ENCODE results near the gene GPR3. TPM values are rescaled to one million over a fixed set of nuclear protein-coding genes. Genes with fewer than 3 reads are reported as not detected.

Gene GPR3
- total RNA-seq, 1 donor from 2014 or later = 0.86 TPM

DNA sequence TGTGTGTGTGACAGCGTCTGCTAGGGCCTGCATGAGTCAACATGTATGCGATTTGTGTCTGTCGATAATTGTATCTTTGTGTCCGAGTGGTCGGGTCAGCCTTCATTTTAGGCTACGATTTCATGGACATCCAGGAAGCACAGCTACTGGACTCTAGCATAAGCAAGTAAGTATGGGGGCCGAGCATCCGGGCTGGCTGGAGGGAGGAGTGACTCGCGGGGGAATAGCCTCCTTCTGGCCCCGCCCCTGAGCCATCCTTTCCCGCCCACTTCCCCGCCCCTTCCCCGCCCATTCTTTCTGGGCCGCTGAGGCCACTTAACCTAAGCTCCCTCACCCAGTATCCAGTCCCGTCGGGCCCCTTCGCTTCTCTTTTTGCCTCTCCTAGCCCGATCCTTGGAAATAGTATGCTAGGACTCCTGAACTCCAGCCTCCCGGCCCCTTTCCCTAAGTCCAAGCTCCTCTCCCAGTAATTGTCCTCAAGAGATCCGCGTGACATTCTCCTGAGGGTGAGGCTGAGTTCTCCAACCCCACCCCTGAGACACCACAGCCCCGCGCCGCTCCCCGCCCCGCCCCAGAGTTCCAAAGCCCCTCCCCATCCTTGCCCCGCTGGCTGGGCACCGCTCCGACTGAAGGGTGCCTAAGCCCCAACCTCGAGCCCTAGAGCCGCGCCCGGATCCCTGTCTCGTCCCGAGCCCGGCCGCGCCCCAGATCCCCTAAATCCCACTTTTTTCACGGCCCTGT, 26.9 kb upstream of the GPR3 start:
- H3K27me3 ChIP-seq (ENCODE audit: insufficient read depth, low read length) = no peaks in the 10 kb centered on the region
- H3K36me3 Mint-ChIP-seq (ENCODE audit: low read depth, unreplicated experiment) = peaks cover 16% of the 10 kb centered on the region
- H3K27ac ChIP-seq (ENCODE audit: low read depth, low read length) = peak overlapping the region; percentile 86
- FAIRE-seq (no peak), DNase-seq (ENCODE audit: low read depth) (peak; percentile 75)
- H3K4me1 ChIP-seq (ENCODE audit: insufficient read depth, low read length) = peaks cover 15% of the 10 kb centered on the region
- H3K4me2 ChIP-seq (ENCODE audit: low read length) = peak overlapping the region; percentile 98
- TF ChIP-seq, protein P1, sequence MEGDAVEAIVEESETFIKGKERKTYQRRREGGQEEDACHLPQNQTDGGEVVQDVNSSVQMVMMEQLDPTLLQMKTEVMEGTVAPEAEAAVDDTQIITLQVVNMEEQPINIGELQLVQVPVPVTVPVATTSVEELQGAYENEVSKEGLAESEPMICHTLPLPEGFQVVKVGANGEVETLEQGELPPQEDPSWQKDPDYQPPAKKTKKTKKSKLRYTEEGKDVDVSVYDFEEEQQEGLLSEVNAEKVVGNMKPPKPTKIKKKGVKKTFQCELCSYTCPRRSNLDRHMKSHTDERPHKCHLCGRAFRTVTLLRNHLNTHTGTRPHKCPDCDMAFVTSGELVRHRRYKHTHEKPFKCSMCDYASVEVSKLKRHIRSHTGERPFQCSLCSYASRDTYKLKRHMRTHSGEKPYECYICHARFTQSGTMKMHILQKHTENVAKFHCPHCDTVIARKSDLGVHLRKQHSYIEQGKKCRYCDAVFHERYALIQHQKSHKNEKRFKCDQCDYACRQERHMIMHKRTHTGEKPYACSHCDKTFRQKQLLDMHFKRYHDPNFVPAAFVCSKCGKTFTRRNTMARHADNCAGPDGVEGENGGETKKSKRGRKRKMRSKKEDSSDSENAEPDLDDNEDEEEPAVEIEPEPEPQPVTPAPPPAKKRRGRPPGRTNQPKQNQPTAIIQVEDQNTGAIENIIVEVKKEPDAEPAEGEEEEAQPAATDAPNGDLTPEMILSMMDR (IDR thresholded peaks at IDR 0.05; ENCODE audit: insufficient read depth, low read depth, low read length) = no peak
- no peak for TF ChIP-seq EZH2 (IDR thresholded peaks at IDR 0.05; ENCODE audit: insufficient read depth, low read length)
- H3K9me3 Mint-ChIP-seq (ENCODE audit: unreplicated experiment) = no peaks in the 10 kb centered on the region
- H3K36me3 ChIP-seq (ENCODE audit: insufficient read depth, low read length) = no peaks in the 10 kb centered on the region
- no peaks in the 10 kb centered on the region for H3K79me2 ChIP-seq (ENCODE audit: insufficient read depth, low read length)
- H3K27me3 Mint-ChIP-seq (ENCODE audit: low read depth, unreplicated experiment) = peaks cover 10% of the 10 kb centered on the region
- no peaks in the 10 kb centered on the region for H4K20me1 ChIP-seq (ENCODE audit: insufficient read depth, low read length)
- H3K4me3 ChIP-seq (ENCODE audit: insufficient read depth, low read depth, low read length) = peak overlapping the region; percentile 70
- H3K27ac Mint-ChIP-seq (ENCODE audit: unreplicated experiment) = peak overlapping the region; percentile 98
- no peaks in the 10 kb centered on the region for H3K9me3 ChIP-seq (ENCODE audit: insufficient read depth, low read depth, low read length)
- peak overlapping the region; percentile 81 for H3K9ac ChIP-seq (ENCODE audit: low read length)
- H3K4me1 Mint-ChIP-seq (ENCODE audit: low read depth, unreplicated experiment) = peaks cover 2% of the 10 kb centered on the region
- peak overlapping the region; percentile 95 for H3K4me3 Mint-ChIP-seq (ENCODE audit: unreplicated experiment)
- H2AFZ ChIP-seq (ENCODE audit: low read depth, low read length) = peak overlapping the region; percentile 93

DNA sequence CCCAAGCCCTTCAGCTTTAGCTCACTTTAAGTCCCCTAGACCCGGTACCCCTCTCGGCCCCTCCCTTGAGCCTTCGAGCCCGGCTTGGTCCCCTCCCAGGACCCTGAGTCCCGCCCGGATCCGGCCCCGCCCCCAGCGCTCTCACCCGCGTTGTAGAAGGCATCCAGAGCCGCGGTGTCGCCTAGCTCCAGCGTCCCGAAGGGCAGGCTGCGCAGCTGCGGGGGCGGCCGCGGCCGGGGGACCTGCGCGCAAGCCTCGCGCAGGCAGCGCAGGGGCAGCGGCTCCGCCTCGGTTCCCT, 26.4 kb upstream of the GPR3 start:
- Mint-ChIP-seq H3K27ac (ENCODE audit: unreplicated experiment) (peak overlapping the region; percentile 98), H3K27me3 (ENCODE audit: low read depth, unreplicated experiment) (peaks cover 12% of the 10 kb centered on the region), H3K9me3 (ENCODE audit: unreplicated experiment) (no peaks in the 10 kb centered on the region), H3K4me3 (ENCODE audit: unreplicated experiment) (peak overlapping the region; percentile 95), H3K36me3 (ENCODE audit: low read depth, unreplicated experiment) (peaks cover 16% of the 10 kb centered on the region), H3K4me1 (ENCODE audit: low read depth, unreplicated experiment) (peaks cover 2% of the 10 kb centered on the region)
- no peaks in the 10 kb centered on the region for H3K9me3 ChIP-seq (ENCODE audit: insufficient read depth, low read depth, low read length)
- H3K4me1 ChIP-seq (ENCODE audit: insufficient read depth, low read length) = peaks cover 15% of the 10 kb centered on the region
- TF ChIP-seq, protein P1 (IDR thresholded peaks at IDR 0.05; ENCODE audit: insufficient read depth, low read depth, low read length) = no peak
- no peak for TF ChIP-seq EZH2 (IDR thresholded peaks at IDR 0.05; ENCODE audit: insufficient read depth, low read length)
- H3K9ac ChIP-seq (ENCODE audit: low read length) = peak overlapping the region; percentile 81
- DNase-seq (ENCODE audit: low read depth) = peak; percentile 53
- peak overlapping the region; percentile 70 for H3K4me3 ChIP-seq (ENCODE audit: insufficient read depth, low read depth, low read length)
- no peaks in the 10 kb centered on the region for H3K36me3 ChIP-seq (ENCODE audit: insufficient read depth, low read length)
- peak overlapping the region; percentile 86 for H3K27ac ChIP-seq (ENCODE audit: low read depth, low read length)
- FAIRE-seq = no peak
- peak overlapping the region; percentile 98 for H3K4me2 ChIP-seq (ENCODE audit: low read length)
- H3K79me2 ChIP-seq (ENCODE audit: insufficient read depth, low read length) = no peaks in the 10 kb centered on the region
- no peaks in the 10 kb centered on the region for H3K27me3 ChIP-seq (ENCODE audit: insufficient read depth, low read length)
- no peaks in the 10 kb centered on the region for H4K20me1 ChIP-seq (ENCODE audit: insufficient read depth, low read length)
- peak overlapping the region; percentile 93 for H2AFZ ChIP-seq (ENCODE audit: low read depth, low read length)
